VCaP (cell line): ENCODE measurements around the gene RIPOR3.
"Not testable (repeated sequence)": the region's sequence is repeated elsewhere in the genome, so short reads cannot be mapped to it uniquely, and the experiment has no call there.

ENCODE experiments used
- H3K27ac ChIP-seq: fragments of 450-650 bp; 2 replicates; pipeline ENCODE4 v1.5.1; 2017
- TF ChIP-seq, protein P1 (sequence below): fragments of 450-650 bp; conservative IDR thresholded peaks from 2 replicates; pipeline ENCODE4 v1.5.1; 2017; ENCODE audit warnings: mild to moderate bottlenecking, moderate library complexity

The RIPOR3 gene

DNA sequence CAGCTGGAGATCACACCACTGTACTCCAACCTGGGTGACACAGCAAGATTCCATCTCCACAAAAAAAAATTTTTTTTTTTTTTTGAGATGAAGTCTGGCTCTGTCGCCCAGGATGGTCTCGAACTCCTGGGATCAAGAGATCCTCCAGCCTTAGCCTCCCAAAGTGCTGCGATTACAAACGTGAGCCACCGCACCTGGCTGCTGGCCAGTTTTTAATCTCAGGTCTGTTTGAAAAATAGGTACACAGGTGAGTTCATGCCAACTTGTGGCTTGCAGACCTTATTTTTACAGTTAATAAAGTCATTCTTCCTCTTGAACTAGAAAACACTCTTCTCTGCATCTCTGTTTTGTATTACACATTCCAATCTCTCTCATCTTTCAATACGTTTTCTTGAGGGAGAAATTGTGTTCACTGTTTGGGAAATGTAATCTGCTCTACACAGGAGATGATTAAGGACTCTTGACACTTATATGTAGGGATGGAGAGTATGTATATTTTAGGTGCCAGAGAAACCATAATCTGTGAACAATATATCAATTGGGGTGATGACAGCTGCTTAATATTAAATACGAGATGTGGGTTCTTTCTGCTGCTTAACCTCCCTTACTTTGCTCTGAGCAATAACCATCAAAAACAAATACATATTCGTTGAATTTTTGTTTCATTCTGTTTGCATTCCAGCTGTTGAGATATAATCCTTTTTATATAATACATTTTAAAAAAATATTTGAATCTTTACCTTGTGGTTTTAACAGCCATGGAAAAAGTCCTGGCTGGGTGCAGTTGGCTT, 17.7 kb upstream of the RIPOR3 start:
- TF ChIP-seq, protein P1, sequence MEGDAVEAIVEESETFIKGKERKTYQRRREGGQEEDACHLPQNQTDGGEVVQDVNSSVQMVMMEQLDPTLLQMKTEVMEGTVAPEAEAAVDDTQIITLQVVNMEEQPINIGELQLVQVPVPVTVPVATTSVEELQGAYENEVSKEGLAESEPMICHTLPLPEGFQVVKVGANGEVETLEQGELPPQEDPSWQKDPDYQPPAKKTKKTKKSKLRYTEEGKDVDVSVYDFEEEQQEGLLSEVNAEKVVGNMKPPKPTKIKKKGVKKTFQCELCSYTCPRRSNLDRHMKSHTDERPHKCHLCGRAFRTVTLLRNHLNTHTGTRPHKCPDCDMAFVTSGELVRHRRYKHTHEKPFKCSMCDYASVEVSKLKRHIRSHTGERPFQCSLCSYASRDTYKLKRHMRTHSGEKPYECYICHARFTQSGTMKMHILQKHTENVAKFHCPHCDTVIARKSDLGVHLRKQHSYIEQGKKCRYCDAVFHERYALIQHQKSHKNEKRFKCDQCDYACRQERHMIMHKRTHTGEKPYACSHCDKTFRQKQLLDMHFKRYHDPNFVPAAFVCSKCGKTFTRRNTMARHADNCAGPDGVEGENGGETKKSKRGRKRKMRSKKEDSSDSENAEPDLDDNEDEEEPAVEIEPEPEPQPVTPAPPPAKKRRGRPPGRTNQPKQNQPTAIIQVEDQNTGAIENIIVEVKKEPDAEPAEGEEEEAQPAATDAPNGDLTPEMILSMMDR, result no peak
- H3K27ac ChIP-seq, result peak overlapping the region; percentile 88

DNA sequence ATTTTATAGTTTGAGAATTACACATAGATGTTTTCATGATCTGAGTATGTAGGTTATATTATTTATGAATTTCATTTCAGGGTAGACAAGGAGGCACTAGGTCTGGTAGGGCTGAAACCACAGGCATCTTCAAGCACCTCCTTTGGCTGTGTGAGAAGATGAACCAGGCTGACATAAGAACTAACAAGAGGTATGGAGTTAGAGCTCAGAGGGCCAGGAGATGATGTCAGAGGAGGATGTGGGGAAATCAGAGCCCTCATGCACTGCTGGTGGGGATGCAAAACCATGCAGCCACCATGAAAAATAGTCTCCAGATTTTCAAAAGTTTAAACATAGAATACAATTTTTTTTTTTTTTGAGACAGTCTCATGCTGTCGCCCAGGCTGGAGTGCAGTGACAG, 13.6 kb upstream of the RIPOR3 start:
- H3K27ac ChIP-seq, result no peak overlapping the region
- TF ChIP-seq, protein P1, result no peak

DNA sequence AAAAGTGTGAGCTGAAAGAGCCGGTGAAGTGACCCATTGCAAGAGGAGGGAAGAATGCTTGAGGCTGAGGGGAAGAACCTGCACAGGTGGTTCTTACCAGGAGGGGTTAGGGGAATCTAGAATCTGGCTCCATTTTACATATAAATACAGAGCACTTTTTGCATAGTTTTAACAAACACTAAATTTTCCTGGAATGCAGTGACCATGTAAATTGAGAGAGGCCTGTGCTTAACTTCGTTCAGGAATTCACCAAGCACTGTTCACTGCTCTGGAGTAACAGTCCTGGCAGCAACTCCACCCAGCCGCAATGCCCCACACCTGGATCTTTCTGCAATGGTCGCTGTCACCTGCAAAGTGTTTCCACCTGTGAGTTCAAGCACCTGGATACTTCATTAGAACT, 13.2 kb upstream of the RIPOR3 start:
- TF ChIP-seq, protein P1, result no peak
- no peak overlapping the region for H3K27ac ChIP-seq

DNA sequence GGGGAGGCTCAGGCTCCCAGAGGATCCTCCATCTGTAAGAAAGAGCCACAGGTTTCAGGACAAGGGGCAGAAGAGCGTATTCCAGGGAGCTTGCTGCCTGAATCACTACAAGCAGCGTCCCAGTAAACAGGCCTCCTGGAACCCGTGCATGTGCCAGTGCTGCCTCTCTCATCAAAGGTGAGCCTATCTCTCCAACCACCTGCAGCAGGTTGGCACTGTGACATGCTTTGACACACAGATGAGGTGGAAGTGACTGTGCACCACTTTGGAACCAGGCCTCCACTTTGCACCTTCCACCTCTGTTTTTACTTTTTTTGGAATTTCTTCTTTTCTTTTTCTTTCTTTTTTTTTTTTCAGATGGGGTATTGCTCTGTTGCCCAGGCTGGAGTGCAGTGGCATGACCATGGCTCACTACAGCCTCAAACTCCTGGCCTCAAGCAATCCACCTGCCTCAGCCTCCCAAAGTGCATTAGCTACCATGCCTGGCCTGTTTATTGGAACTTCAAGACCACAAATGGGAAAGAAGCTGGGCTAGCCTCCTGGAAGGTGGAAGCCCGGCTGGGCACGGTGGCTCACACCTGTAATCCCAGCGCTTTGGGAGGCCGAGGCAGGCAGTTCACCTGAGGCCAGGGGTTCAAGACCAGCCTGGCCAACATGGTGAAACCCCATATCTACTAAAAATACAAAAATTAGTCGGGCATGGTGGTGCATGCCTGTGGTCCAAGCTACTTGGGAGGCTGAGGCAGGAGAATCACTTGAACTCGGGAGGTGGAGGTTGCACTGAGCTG, 12.5 kb upstream of the RIPOR3 start:
- H3K27ac ChIP-seq, result not testable (repeated sequence)

DNA sequence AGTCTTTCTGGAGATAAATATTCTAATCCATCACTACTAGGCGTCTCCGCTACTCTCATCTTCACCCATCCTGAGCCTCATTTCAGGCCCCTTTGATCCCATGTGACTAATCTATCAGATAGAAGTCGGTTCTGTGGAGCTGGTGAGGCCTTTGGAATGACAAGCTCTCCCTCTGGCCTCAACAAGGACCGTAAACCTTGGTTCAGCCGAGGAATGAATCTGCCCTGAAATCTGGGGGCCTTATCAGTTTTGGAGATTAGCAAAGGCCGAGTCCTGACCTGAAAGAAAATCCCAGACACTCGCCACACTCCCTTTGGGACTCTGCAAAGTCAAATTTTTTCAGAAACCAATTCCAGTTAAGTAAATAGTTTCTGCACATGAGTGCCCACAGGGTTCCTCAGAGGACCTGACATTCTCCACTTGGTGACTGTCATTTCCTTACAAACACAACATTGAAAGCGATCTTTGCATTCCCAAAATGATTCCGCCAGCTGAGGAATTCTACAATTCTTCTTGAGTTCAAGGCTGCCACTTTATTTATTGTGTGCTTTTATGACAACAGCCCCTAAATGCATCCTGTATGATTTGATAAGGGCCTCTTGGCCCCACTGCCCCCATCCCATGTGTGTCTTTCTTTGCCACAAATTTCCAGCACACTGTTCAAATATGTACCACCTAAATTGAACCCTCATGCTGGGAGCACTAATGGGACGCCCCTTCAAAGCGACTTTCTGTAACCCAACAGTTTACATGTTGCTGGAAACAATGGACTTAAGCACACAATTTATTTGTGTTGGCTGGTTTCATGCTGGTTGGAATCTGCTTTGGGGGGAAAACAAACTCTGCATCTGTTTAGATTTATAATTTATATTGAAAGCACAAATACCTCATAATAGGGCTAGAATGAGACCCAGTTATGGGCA, 10.0 kb upstream of the RIPOR3 start:
- no peak overlapping the region for H3K27ac ChIP-seq
- TF ChIP-seq, protein P1, result no peak

DNA sequence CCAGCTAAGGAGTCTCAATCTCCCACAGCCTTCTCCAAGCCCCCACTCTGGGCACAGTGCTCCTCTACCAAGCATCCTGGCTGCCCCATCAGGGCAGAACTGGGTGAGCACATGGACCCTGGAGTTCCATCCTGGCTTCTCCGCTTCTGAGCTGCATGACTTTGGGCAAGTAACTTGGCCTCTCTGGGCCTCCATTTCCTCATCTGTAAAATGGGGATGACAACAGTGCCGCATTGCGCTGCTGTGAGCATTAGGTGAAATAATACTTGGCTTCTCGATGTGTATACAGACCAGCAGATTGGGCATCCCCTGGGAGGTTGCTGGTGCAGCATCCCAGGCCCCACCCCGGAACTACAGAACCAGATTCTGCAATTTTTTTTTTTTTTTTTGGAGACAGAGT, 8.3 kb upstream of the RIPOR3 start:
- TF ChIP-seq, protein P1, result no peak

DNA sequence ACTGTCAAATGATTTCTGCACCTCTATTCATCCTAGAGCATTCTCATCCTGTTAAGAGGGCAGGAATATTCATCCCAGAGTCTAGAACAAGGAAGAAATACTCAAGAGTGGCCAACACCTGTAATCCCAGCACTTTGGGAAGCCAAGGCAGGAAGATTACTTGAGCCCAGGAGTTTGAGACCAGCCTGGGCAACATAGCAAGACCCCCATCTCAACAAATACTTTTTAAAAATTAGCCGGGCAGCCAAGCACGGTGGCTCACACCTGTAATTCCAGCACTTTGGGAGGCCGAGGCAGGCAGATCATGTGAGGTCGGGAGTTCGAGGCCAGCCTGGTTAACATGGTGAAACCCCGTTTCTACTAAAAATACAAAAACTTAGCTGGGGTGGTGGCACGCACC, 6.9 kb upstream of the RIPOR3 start:
- not testable (repeated sequence) for H3K27ac ChIP-seq

More for the DNA sequence above, 8.3 kb upstream of the RIPOR3 start:
- no peak overlapping the region for H3K27ac ChIP-seq
